GM06990 (cell line): ENCODE measurements around the gene LAMTOR3.

Experiments
- DNase-seq: peaks from one replicate; pipeline ENCODE4 v3.0.0-alpha.2; 2011; ENCODE audit not compliant: insufficient read length; ENCODE audit errors: extremely low read depth
- H3K27me3 ChIP-seq: replicated peaks from 2 replicates; pipeline ENCODE4 v1.6.0; 2011; ENCODE audit warnings: low read length; ENCODE audit not compliant: control insufficient read depth, insufficient read depth
- H3K36me3 ChIP-seq: 2 replicates; pipeline ENCODE4 v1.5.1; 2011; ENCODE audit warnings: low read length; ENCODE audit not compliant: control insufficient read depth, insufficient read depth
- H3K4me3 ChIP-seq: replicated peaks from 2 replicates; pipeline ENCODE4 v1.5.1; 2011; ENCODE audit warnings: low read depth, mild to moderate bottlenecking, control low read depth, low read length
- TF ChIP-seq, protein P1 (sequence below): IDR thresholded peaks from 2 replicates; pipeline ENCODE4 v1.5.1; 2011; ENCODE audit warnings: low read length, control low read depth, mild to moderate bottlenecking, inconsistent platforms; ENCODE audit not compliant: insufficient read depth, poor library complexity, severe bottlenecking

Gene LAMTOR3

DNA sequence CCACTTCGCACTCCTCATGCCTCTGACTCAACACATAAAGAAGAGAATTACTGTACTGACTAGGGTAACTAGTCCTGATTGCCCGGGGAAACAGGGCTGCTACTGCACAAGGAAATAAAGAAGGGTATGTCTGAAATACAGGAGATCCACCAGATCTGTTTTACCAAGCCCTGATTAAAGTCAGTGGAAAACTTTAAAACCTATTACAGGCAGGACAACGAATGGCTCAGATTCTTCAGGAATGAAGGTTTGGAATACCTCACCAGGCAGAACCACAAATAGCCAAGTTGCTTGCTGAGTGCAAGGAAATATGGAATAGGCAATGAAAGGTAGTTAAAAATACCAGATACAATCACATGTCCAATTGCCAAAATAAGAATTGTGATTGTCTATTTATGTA, 17.3 kb downstream of the LAMTOR3 start:
- H3K36me3 ChIP-seq, result peaks cover 3% of the 10 kb centered on the region
- TF ChIP-seq, protein P1, sequence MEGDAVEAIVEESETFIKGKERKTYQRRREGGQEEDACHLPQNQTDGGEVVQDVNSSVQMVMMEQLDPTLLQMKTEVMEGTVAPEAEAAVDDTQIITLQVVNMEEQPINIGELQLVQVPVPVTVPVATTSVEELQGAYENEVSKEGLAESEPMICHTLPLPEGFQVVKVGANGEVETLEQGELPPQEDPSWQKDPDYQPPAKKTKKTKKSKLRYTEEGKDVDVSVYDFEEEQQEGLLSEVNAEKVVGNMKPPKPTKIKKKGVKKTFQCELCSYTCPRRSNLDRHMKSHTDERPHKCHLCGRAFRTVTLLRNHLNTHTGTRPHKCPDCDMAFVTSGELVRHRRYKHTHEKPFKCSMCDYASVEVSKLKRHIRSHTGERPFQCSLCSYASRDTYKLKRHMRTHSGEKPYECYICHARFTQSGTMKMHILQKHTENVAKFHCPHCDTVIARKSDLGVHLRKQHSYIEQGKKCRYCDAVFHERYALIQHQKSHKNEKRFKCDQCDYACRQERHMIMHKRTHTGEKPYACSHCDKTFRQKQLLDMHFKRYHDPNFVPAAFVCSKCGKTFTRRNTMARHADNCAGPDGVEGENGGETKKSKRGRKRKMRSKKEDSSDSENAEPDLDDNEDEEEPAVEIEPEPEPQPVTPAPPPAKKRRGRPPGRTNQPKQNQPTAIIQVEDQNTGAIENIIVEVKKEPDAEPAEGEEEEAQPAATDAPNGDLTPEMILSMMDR, result no peak

DNA sequence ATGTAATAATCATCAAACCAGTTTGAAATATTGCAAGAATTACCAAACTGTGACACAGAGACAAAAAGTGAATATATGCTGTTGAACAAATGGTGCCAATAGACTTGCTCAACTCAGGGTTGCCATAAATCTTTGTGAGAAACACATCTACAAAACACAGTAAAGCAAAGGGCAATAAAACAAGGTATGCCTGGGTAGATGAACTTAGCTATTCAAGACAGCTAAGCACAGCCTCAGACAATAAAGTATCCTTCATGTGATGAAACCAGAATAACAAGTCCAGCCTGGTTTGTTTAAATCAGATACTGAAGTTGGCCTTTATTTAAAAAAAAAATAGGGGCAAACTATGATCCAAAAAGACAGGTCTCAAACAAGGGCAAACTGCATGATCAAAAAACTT, 19.2 kb downstream of the LAMTOR3 start:
- H3K4me3 ChIP-seq, result no peak overlapping the region
- H3K27me3 ChIP-seq, result no peaks in the 10 kb centered on the region
- TF ChIP-seq, protein P1, result no peak
- H3K36me3 ChIP-seq, result peaks cover 2% of the 10 kb centered on the region
- DNase-seq, result no peak

More for the DNA sequence above, 17.3 kb downstream of the LAMTOR3 start:
- no peak for DNase-seq
- H3K4me3 ChIP-seq, result no peak overlapping the region
- H3K27me3 ChIP-seq, result no peaks in the 10 kb centered on the region

DNA sequence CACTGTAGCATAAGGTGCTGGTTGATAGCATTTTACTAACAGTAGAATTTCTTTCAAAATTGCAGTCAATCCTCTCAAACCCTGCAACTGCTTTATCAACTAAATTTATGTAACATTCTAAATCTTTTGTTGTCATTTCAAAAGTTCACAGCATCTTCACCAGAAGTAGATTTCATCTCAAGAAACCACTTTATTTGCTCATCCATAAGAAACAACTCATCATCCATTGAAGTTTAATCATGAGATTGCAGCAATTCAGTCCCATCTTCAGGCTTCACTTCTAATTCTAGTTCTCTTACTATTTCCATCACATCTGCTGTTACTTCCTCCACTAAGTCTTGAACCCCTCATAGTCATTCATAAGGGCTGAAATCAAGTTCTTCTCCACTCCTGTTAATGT, 21.7 kb downstream of the LAMTOR3 start:
- Histone ChIP-seq H3K36me3 (peaks cover 5% of the 10 kb centered on the region), H3K27me3 (no peaks in the 10 kb centered on the region), H3K4me3 (no peak overlapping the region)
- TF ChIP-seq, protein P1, result no peak
- DNase-seq, result no peak

DNA sequence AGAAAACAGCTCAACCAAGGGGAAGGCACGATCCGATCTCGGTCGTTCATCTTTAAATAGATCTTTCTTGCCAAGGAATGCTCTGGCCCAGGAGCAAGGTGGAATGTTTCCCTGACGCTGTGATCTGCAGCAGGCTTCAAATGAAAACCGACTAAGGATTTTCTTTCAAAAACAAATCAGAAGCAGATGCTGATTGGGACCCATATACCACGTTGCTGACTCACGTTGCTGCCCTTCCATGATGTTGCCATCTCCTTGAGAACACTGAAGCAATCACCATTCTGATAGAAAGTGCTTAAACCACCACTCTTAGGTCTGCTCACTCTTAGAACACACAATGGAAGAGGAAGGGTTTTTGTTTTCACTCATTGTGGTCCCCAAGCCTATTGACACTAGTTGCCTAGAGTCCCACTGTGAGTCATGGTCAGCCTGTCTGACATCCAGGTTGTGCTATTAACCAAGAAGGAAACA, 26.1 kb downstream of the LAMTOR3 start:
- Histone ChIP-seq H3K4me3 (no peak overlapping the region), H3K36me3 (peaks cover 6% of the 10 kb centered on the region), H3K27me3 (no peaks in the 10 kb centered on the region)
- TF ChIP-seq, protein P1, result no peak
- no peak for DNase-seq

DNA sequence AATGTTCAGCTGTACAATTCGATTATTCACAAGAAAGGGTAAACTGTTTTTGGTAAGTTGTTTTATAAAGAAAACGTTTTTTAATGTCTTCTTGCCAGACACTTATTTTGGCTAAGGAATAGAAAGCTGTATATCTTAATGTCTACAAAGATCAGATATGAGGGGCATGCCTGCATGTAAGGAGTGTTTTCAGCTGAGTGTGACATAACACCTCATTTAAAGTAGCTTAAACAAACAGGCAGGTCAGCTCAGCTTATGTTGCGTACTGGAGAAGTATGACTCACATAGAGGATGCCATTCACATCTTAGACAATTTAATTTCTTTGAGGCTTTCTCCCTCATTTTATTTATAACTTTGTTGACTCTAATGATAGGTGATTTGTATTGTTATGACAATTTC, 30.4 kb downstream of the LAMTOR3 start:
- DNase-seq, result no peak
- TF ChIP-seq, protein P1, result no peak

DNA sequence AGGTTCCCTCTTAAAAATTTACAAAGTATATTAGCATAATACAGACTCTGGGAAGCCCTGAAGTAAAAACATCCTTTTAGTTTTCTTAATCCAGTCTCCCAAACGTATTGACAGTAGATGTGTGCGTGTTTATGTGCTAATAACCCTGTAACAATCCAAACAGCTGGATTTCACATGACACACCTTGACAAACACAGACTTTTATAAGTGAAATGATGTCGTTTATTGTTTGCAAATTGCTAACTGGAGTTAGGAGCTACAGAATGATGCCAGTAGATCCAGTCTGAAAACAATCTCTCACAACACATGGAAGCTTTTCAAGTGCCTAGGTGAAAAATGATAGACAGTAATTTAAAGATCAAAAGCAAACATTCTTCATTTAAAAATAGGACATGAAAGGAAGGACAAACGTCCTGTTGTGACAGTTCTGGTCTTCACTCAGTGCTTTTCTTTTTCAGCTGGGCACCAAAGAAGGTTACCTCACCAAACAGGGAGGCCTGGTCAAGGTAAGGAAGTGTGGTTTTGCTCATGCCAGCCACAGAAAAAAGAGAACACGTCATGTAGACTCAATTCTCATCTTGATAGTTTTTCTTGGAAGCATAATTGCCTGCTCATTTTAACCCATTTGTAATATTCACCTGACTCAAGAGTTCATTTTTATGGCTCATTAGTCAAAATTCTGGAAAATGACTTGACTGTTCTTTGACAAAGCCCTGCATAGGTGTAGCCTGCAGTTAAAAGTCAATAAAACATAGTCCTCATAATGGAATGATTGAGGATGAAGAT, 32.9 kb downstream of the LAMTOR3 start:
- Histone ChIP-seq H3K4me3 (no peak overlapping the region), H3K27me3 (no peaks in the 10 kb centered on the region), H3K36me3 (peaks cover 2% of the 10 kb centered on the region)
- DNase-seq, result no peak
- TF ChIP-seq, protein P1, result no peak

More for the DNA sequence above, 30.4 kb downstream of the LAMTOR3 start:
- no peaks in the 10 kb centered on the region for H3K27me3 ChIP-seq
- H3K4me3 ChIP-seq, result no peak overlapping the region
- peaks cover 4% of the 10 kb centered on the region for H3K36me3 ChIP-seq
